Left hindlimb (tissue), 1 donor: ENCODE data around the gene ELMO3.

Source experiments
- DNase-seq: peaks from one replicate; pipeline ENCODE4 v3.0.0-alpha.2; 2018

ELMO3 gene

DNA sequence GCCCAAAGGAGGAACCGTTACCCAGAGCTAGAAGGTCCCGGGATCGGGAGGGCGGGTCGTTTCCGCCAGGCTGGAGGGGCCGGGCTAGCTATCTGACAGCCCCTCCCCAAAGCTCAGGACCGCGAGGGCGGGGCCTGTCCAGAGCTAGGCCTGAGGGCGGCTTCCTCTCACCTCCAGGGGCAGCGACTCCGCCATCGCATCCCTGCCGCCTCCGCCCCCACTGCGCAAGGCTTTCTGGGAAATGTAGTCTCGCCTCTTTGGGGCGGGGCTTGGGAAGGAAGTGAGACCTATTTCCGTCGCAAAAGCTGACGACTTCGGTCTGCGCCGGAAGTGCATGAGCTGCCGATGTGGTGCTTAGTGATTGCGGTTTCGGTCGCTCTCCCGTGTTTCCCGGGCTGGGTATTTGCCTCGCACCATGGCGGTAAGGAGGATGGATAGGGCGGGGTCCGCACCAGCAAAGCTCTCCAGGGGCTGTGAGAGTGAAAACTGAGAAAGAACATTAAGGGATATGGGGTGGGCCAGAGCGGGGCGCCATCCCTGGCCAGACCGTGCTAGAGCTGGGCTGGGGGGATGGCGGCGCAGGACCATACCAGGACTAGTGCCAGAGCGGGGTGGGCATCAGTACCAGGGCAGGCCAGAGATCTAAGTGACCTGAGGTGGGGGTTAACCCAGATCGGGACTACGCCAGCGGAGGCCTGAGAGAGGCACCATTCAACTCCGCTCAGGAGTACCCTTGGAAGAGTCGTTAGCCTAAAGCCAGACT lies 28.1 kb downstream of the ELMO3 start, which contains the start of gene TMEM208:
Gene TMEM208, plus strand, starts transcription at position 327 of the 763 bp plus-strand sequence. Its CDS starts 89 bp downstream, at position 416.
- DNase-seq = peak; percentile 98

DNA sequence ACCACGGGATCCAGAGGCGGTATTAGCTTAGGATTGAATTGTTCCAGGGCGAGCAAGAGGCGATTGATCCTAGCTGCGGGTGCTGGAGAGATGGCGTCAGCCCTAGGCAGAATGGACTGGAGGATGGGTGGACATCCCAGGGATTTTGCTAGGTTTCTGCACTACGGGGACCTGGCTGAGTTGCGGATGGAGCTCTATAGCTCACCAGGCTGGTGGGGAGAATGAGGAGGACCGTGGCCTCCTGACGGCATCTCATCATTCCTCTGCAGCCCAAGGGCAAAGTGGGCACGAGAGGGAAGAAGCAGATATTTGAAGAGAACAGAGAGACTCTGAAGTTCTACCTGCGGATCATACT lies 28.6 kb downstream of the ELMO3 start:
- no peak for DNase-seq

DNA sequence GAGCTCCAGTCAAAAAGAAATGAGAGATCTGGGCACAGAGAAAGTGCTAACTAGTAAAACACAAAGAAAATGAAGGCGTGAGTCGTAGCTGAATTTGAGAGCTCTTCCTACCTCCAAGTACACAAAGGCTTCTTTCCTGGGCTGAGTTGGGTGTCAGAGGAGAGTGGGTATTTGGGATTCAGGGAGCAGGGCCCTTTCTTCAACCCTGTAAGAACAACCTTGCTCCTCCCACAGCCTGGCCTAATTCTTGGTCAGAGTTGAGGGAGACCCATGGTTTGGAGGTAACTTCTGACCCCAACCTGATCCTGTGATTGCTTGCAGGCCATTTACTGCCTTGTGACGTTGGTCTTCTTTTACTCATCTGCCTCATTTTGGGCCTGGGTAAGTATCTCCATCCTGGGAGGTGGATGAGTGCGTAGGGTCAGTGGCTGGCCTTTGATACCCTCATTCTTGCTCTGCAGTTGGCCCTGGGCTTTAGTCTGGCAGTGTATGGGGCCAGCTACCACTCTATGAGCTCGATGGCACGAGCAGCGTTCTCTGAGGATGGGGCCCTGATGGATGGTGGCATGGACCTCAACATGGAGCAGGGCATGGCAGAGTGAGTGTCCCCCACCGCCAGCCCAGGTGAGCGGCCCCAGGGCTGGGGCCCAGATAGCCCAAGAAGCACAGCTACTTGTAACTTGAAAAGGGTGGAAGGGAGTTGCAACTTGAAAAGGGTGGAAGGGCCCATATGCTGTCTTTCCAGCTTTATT lies 29.3 kb downstream of the ELMO3 start:
- no peak for DNase-seq

DNA sequence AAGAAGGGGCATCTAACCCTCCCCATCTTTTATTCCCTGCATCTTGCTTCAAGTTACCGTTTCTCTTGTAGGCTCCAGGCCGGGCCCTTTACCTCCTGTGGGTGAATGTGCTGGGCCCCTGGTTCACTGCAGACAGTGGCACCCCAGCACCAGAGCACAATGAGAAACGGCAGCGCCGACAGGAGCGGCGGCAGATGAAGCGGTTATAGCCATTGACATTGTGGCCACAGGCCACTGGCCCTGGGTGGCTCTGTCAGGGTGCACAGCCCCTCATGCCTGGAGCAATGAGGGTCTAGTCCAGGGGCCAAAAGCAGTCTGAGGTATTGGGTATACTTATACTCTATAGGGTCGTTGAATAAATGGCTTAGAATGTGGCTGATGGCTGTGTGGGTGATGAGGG lies 30.0 kb downstream of the ELMO3 start:
- no peak for DNase-seq

DNA sequence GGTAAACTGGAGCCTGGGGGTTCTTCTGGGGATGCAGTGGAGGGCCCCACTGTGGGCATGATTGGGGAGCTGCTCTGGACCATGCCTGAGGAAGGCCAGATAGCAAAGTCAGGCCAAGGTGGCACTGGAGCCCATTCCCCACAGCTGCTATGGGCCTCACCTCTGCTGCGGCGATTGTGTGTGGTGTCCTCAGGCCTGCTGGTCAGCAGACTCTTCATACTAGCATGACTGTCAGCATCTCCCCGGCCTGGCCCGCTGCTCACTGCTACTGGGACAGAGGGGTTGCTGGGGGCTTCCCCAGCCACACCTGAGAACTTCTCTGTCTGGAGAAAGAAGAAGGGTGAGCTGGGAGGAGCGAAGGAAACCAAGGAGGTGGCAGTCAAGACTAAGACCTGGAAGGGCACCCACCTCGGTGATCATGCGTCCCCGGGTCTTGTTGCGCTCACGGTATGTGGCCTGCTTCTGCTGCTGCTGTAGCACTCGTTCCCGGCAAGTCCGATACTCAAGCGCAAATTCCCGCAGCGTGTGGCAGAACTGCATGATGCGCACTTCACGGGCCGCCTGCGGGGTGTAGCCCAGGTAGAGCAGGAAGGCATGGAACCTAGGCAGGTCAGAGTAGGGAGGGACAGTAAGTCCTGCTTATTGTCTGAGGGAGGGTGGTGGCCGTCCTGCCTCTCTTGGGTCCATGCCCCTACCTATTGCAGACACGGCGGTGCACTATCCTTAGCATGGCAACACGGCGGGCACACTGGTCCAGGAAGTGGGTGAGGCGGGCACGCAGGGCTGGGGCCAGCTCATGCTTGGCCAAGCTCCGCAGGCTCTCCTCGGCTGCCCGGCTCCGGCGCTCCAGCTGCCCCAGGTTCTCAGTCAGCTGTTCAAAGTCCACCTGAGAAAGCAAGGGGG lies 31.2 kb downstream of the ELMO3 start:
- DNase-seq = peak; percentile 23

DNA sequence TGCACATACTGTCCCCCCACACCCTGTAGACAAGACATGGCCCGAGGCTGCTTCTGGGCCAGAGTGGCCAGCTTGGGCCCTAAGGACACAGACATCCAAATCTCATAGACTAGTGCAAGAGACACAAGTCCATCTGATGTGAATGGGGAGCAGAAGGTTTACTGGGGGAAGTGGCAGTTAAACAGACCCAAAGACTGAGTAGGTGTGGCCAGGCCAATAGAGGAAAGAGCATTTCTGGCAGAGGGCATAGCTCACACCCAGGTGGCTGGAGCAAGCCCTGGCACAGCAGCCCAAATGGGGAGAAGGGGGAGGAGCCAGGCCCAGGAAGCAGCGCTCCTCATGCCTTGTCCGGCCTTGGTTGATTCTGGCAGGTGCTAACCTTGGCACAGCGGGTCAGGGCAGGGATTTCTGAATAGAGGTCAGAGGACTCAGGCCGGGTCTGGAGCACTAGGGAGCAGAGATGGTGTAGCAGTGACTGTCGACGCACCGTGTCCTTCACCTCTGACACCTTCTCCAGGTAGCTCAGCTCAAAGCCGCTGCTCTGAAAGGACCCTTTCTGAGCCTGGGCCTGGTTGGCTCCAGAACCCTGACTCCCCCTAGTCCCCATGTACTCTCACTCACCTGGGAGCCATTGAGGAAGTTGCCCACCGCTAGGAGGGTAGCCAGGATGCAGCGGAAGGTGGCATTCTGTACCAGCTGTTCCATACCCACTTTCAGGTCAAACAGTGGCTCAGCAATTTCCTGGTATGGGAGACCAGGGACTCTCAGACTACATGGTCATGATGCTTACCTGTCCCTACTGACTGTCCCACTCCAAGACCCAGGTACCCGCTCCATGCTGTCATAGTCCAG lies 32.1 kb downstream of the ELMO3 start:
- peak; percentile 35 for DNase-seq

DNA sequence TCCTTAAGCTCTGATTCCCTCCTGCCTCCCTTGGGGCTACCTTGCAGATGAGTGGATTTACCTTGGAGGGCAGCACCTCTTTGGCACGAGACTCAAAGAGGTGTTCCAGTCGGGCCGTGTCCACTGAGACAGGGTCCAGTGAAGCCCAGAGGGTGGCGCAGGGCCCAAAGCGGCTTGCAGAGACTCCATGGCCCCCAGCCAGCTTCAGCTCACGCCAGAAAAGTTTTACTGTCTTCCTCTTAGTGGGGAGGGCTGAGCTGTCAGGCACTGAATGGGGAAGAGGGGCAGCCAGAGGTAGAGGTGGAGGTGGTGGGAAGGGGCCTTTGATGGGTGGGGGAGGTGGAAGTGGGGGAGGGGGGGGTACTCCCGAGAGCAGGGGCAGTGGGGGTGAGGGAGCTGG lies 34.7 kb downstream of the ELMO3 start:
- peak; percentile 16 for DNase-seq

DNA sequence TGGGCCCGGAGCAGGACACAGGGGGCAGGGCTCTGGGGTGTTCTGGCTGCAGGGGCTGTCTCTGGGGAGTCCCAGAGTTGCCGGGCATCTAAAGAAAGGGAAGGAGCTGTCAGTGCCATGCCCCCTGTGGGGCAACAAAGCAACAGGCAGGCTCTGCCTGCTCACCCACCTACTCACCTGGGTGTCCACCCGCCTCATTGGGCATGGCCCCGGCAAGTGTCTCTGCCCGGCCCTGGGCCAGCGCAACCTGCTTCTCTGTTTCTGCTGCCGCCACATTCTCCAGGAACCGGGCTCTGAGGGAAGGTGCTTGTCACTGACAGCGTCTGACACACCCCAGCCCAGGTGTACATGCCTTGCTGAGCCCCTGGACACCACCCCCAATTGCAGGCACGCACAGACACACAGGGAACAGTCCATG lies 35.3 kb downstream of the ELMO3 start:
- DNase-seq = no peak

DNA sequence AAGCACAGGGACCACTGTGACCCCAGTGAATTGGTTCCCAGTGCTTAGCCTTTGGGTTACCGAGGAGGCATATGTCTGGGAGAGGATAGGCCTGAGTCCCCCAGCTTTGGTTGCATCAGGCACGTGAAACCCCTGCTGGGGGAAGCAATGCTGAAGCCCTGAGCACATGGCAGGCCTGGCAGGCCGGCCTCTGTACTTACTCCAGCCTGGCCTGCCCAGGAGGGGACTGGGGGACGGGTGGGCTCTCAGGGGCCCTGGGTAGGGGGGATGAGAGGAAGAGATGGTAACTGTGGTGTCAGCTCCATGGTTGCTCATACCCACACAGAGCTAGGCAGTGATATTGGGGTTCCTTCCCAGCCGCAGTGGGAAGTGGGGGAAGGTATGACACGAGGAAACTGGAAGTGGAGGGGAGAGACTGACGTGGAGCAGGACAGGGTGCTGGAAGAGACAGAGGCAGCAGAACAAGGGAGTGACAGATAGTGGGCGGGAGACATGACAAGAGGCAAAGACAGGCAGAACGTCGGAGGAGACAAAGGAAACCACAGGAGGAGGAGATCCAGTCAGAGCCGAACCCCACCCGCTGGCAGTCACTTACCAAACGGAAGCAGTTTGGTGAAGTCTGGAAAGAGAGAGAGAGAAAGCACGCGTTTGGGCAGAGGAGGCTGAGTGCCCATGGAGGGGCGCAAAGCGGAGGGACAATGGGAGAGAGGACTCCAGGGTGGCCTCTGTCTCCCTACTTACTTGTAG lies 37.1 kb downstream of the ELMO3 start:
- no peak for DNase-seq

DNA sequence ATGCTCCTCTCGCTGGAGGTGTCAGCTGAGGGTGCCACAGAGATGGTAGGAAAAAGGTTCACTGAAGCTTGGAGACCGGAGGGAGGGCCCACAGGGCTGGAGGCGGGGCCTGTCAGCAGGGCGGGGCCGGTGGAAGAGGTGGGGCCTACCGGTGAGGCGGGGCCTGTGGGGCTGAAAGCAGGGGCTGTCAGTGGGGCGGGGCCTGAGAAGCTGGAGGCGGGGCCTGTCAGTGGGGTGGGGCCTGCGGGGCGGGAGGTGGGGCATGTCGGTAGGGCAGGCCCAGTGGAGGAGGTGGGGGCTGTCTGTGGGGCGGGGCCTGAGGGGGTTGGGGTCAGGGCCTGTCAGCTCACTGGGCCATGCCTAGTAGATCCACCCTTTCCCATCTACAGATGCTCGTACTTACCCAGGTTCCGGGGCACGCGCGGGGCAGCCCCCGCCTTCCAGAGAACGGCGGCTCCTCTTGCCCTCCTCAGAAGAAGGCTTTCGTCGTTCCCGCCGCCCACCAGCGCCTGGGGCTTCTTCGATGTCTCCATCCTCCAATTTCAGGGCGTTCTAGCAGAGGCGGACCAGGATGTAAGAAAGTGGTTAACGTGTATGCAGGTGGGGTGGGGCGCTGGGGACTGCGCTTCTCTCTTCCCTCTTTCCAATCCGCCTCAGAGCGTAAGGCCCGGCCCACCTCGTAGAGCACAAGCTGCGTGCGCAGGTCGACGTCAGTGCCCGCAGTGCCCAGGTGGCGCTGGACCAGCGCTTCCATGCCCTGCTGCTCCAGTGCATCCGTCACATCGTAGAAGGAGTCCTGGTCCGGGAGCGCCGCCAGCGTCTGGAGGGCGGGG lies 37.8 kb downstream of the ELMO3 start:
- DNase-seq = no peak

DNA sequence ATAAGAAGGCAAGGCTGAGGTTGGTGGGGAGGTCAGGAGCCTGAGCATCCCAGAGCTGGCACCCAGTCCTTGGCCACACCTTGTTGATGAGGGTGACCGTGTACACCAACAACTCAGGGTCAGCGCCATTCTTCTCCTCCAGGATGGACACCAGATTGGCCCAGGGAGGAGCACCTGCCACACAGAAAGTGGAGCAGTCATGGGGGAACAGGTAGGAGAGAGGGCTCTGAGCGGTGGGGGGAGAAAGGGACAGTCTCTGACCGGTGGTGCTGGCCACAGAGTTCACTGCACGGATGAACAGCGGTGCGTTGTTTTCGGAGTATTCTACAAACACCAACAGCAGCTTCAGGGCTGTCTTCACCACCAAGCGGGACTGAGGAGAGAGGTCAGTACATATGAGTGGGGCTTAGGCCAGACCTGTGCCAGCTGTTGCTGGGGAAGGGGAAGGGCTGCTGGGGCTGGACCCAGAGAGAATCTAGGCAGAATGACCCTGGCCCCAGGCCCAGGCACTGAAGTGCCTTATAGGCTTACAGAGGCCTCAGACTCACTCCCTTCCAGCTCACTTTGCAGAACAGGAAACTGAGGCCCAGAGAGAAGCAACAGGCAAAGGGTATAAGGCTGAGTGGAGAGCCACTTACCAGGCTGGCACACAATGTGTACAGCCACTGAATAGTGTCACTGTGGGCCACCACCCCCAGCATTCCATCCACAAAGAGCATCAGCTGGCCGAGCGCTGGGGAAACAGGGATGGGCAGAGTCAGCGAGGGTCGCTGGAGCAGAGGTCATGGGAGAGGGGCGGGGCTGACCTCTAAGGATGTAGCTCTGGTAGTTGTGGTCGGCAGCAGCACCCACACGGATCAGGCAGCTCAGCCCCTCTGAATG lies 38.7 kb downstream of the ELMO3 start:
- no peak for DNase-seq

DNA sequence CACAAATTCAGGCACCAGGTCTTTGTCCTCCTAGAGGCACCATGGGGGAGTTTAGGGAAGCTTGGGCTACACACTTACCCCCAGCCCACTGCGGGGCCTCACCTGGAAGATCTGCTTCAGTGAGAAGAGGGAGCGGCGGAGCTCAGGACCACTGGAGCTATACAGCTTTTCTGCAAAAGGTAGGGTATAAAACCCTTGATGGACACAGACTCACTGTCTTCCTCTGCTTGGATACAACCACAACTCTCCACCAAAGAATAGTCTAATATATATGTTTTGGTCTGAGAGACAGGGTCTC lies 39.3 kb downstream of the ELMO3 start:
- no peak for DNase-seq

DNA sequence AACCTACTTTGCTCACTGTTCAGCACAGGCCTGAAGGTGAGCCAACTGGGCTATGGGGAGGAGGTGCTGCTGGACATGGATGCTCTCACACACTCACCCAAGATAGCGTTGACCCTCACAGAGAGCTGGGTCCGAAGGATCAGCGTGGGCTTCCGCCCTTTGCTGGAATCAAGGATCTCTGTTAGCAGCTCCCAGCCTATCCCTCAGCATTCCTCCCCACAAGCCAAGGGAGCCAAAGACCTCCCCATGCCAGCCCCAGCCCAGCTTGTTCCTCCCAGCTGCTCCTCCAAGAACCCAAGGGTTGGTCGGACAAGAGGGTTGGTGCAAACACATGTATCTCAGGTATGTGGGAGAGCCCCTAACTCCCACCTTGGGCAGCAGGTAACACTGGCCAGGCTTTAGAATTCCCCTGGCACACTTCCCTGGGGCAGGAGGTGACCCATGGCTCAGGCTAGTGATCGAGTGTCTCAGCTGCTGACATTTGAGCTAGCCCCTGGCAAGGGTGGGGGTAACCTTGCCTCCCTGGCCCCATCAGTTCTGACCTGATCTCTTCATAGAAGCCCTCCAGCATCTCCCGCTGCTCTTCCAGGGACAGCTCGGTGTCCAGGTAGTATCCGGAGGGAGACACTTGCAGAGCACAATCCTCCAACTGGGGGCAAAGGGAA lies 40.0 kb downstream of the ELMO3 start:
- DNase-seq = no peak

DNA sequence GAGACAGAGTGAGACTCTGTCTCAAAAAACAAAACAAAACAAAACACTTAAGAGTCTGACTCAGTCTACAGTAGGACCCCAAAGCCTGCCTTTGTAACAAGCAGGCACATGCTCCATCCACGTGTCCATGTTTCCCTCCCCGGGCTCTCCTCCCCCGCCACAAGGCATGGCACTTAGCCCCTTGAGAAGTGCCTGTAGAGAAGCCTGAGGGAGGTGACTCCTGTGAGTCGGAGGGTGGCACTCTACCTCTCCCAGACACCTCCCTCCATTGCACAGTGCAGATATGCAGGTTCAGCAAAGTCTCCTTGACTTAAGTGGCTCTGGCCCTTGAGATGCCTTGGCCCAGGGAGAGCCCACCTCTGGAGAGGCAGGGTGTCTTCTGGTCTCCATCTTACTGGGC lies 41.6 kb downstream of the ELMO3 start:
- DNase-seq = no peak

DNA sequence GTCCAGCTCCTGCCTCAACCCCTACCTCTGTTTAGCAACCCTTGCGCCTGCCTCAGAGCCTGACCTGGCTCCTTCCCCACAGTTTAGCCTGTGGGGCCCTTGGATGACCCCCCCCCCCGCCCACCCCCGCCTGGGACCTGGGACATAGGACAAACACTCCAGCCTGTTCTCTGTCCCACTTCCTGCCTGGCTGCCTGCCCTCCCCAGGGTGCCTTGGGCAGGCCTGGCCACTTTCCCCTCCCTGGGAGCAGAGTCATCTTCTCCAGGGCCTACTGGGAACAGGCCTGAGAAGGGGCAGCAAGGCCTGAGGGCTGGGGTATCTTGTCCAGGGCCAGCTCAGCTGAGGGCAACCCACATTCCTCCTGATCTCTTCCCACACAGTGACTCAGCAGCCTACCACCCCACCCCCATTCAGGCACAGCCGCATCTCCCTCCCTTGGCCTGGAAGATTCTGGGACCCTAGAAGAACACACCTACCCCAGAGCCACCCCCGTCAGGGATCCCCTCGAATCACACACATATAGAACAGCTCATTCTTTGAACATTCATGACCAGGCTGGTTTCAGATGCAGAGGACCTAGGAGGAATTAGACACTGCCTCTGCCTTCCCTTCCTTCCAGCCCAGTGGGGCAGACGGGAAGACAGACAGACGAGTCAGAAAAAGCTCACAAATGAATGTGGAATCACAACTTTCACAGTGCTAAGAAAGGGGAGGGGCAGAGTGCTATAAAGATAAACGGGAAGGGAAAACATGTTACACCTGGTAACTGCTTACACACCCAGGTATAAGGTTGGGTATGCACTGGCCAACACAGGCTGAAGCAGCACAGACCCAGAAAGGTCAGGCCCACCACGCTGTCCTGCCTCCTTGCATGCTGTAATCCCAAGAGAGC lies 42.3 kb downstream of the ELMO3 start:
- DNase-seq = peak; percentile 34

DNA sequence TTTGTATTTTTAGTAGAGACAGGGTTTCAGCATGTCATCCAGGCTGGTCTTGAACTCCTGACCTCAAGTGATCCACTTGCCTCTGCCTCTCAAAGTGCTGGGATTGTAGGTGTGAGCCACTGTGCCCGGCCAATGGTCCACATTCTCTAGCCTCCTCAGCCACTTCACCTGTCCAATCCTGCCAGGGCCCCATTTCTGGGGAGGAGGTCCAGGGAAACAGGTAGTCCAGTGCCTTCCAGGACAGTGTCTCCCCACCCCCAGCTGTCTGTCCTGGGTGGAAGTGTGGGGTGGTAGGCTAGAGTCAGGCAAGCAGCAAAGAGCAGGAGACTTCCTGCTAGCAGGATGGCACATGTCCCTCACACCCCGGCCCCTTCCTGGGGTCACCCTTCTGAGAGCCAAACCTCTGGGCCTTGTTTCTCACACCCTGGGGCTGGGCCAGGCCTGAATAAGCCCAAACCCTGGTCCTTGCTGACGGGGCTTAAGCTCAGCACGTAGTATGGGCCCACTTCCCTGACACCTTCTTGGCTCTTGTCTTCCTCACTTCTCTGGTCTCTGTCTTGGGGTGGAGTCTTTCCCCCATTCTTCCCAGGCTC lies 43.3 kb downstream of the ELMO3 start:
- no peak for DNase-seq

DNA sequence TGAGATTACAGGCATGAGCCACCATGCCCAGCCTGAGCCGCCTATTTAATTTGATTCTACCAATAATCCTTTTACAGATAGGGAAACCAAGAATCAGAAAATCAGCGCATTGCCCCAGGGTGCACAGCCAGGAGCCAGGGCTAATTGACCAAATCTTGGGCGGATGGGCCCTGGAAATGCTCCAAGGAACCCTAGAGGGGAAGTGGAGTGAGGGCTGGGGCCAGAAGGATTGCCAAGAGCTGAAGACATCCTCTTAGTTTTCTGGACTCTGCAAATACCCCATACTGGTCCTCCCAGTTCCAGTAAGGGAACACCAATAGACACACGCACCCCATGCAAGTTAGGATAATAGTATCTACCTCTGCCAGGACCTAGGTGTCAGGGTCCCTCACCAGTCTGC lies 44.5 kb downstream of the ELMO3 start:
- no peak for DNase-seq
